ENCODE results near the gene CD6.

- TF ChIP-seq POLR2A (IDR thresholded peaks at IDR 0.05) (no peak), CTCF (IDR thresholded peaks at IDR 0.05) (no peak)
Measured at GRCh38 chr11:61068581-61068980, 97.1 kb downstream of the CD6 start.

Measured in lower leg skin (tissue), 3 donors.